ENCODE data around the gene HRAS. TPM values are rescaled to one million over a fixed set of nuclear protein-coding genes. Genes with fewer than 3 reads are reported as not detected.

The HRAS gene
- polyA plus RNA-seq, 1 of the 3 experiments (the other 2 are of a cell fraction), result 217 TPM

DNA sequence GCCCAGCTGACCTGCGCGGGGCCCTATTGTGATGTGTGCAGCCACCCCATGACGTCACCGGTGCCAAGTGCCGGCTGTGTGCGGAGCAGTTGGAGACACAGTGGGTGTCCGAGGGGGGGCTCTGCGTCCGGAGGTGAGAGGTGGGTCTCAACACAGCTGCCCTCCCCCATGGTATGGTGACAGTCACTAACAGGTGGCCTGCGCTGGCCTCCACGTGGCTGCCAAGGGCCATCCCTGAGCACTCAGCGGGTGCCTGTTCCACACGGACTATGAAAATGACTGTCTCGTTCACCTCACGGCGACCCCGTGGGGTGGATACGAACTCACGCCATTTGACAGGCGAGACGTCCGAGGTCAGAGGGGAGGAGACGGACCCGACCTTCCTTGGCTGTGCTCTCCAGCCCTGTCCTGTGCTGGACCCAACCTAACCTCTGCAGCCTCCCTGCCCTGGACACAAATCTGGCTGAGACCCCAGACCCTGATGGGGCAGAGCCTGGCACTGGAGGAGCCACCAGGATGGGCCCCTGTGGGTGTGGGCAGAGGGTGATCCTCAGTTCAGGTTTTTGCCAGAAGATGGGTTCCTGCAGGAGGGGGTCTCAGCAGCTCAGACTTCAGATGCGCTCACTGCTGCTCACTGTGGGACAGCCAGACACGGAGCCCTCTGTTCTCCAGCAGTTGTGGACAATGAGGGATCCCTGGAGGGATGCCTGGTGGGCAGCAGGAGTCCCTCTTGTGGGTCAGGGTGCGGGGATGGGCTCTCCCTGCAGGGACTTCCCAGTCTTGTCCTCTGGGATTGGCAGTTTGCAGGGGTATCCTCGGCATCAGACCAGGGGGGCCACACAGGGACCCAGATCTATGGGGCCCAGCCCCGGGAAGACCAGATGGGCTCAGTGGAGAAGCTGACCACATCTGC, 6.3 kb downstream of the HRAS start:
- Histone ChIP-seq H3K9me2 (no peaks in the 10 kb centered on the region), H3K27ac (ENCODE audit: low read depth in 2 of 2, low read length in 1 of 2) (no peak overlapping the region), H3K36me3 (replicated peaks in 1 of 2; ENCODE audit: control insufficient read depth in 1 of 2, insufficient read depth in 2 of 2, low read length in 1 of 2) (peaks cover 0 to 27% of the 10 kb centered on the region in 2 experiments), H3K9ac (no peak overlapping the region), H3K4me3 (ENCODE audit: low read depth in 2 of 2, low read length in 1 of 2) (no peak overlapping the region), H3K27me3 (ENCODE audit: insufficient read depth) (no peaks in the 10 kb centered on the region), H3F3A (replicated peaks; ENCODE audit: insufficient read depth) (no peaks in the 10 kb centered on the region), H2AFZ (ENCODE audit: low read depth) (no peak overlapping the region), H3K79me2 (ENCODE audit: insufficient read depth) (peaks cover 7% of the 10 kb centered on the region; the same call in 1 of the 2 replicates), H3K4me1 (ENCODE audit: control insufficient read depth in 1 of 2, insufficient read depth in 2 of 2, low read depth in 1 of 2, low read length in 1 of 2) (peaks cover 0 to 5% of the 10 kb centered on the region in 2 experiments; a peak in 1 of 4 replicates), H3K9me3 (no peaks in the 10 kb centered on the region), H3K4me2 (no peak overlapping the region), H4K20me1 (ENCODE audit: insufficient read depth) (peaks cover 6% of the 10 kb centered on the region; the same call in 1 of the 2 replicates)
- no peak for DNase-seq
- CTCF ChIA-PET, result interaction anchor here (0.7 kb wide), 1 partner anchor 11 kb away, joined by 3 read pairs; no protein-coding TSS in a partner anchor
- TF ChIP-seq EP300 (IDR thresholded peaks at IDR 0.05; ENCODE audit: borderline replicate concordance in 1 of 2, low read depth in 1 of 2, low read length in 1 of 2) (no peak), TAF1 (IDR thresholded peaks at IDR 0.05; ENCODE audit: borderline replicate concordance, low read depth, low read length) (no peak), POLR2AphosphoS5 (IDR thresholded peaks at IDR 0.05; ENCODE audit: low read depth, low read length) (no peak), SMC3 (IDR thresholded peaks at IDR 0.05; ENCODE audit: low read depth, low read length) (no peak), MEF2A (IDR thresholded peaks at IDR 0.05; ENCODE audit: borderline replicate concordance, low read depth) (no peak), EZH2phosphoT487 (IDR thresholded peaks at IDR 0.05; ENCODE audit: borderline replicate concordance, low read depth) (no peak), TCF12 (IDR thresholded peaks at IDR 0.05) (no peak), MXI1 (IDR thresholded peaks at IDR 0.05; ENCODE audit: low read depth, low read length) (no peak), NFIC (IDR thresholded peaks at IDR 0.05; ENCODE audit: borderline replicate concordance) (no peak), RAD21 (IDR thresholded peaks at IDR 0.05; ENCODE audit: low read length) (no peak), RXRA (IDR thresholded peaks at IDR 0.05; ENCODE audit: borderline replicate concordance, low read depth) (no peak), SIN3A (IDR thresholded peaks at IDR 0.05; ENCODE audit: borderline replicate concordance, low read depth, low read length) (no peak)
- TF ChIP-seq, protein P1, sequence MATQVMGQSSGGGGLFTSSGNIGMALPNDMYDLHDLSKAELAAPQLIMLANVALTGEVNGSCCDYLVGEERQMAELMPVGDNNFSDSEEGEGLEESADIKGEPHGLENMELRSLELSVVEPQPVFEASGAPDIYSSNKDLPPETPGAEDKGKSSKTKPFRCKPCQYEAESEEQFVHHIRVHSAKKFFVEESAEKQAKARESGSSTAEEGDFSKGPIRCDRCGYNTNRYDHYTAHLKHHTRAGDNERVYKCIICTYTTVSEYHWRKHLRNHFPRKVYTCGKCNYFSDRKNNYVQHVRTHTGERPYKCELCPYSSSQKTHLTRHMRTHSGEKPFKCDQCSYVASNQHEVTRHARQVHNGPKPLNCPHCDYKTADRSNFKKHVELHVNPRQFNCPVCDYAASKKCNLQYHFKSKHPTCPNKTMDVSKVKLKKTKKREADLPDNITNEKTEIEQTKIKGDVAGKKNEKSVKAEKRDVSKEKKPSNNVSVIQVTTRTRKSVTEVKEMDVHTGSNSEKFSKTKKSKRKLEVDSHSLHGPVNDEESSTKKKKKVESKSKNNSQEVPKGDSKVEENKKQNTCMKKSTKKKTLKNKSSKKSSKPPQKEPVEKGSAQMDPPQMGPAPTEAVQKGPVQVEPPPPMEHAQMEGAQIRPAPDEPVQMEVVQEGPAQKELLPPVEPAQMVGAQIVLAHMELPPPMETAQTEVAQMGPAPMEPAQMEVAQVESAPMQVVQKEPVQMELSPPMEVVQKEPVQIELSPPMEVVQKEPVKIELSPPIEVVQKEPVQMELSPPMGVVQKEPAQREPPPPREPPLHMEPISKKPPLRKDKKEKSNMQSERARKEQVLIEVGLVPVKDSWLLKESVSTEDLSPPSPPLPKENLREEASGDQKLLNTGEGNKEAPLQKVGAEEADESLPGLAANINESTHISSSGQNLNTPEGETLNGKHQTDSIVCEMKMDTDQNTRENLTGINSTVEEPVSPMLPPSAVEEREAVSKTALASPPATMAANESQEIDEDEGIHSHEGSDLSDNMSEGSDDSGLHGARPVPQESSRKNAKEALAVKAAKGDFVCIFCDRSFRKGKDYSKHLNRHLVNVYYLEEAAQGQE (IDR thresholded peaks at IDR 0.05; ENCODE audit: low read depth, low read length), result no peak
- TF ChIP-seq, protein P2, sequence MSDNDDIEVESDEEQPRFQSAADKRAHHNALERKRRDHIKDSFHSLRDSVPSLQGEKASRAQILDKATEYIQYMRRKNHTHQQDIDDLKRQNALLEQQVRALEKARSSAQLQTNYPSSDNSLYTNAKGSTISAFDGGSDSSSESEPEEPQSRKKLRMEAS (IDR thresholded peaks at IDR 0.05; ENCODE audit: low read depth), result no peak
- TF ChIP-seq, protein P3, sequence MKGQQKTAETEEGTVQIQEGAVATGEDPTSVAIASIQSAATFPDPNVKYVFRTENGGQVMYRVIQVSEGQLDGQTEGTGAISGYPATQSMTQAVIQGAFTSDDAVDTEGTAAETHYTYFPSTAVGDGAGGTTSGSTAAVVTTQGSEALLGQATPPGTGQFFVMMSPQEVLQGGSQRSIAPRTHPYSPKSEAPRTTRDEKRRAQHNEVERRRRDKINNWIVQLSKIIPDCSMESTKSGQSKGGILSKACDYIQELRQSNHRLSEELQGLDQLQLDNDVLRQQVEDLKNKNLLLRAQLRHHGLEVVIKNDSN (IDR thresholded peaks at IDR 0.05; ENCODE audit: borderline replicate concordance, low read depth), result no peak
- TF ChIP-seq, protein P4, sequence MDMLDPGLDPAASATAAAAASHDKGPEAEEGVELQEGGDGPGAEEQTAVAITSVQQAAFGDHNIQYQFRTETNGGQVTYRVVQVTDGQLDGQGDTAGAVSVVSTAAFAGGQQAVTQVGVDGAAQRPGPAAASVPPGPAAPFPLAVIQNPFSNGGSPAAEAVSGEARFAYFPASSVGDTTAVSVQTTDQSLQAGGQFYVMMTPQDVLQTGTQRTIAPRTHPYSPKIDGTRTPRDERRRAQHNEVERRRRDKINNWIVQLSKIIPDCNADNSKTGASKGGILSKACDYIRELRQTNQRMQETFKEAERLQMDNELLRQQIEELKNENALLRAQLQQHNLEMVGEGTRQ (IDR thresholded peaks at IDR 0.05; ENCODE audit: borderline replicate concordance, low read depth, low read length), result no peak
- POLR2A ChIA-PET, result no interaction called here
- WGBS (ENCODE audit: low lambda C conversion rate), result 92% methylated on average over 14 of the region's 29 CpGs
